Smooth muscle cell (in vitro differentiated cells): ENCODE measurements around the gene S100A5. TPM values are rescaled to one million over a fixed set of nuclear protein-coding genes. Genes with fewer than 3 reads are reported as not detected.

Source experiments
- DNase-seq: peaks from one replicate; lab custom pipeline; 2025; ENCODE audit not compliant: unreplicated experiment; lab: John Stamatoyannopoulos, UW
- H2AFZ ChIP-seq: fragments of 200-600 bp; sonication (generic); 2 replicates; pipeline ENCODE4 v1.6.0; 2016; ENCODE audit warnings: antibody characterized with exemption, low read depth, mild to moderate bottlenecking
- H3F3A ChIP-seq: fragments of 200-600 bp; sonication (generic); 2 replicates; pipeline ENCODE4 v1.6.0; 2017; ENCODE audit warnings: antibody characterized with exemption, low read depth
- H3K27ac ChIP-seq: fragments of 200-600 bp; sonication (generic); 2 replicates; pipeline ENCODE4 v1.5.1; 2016; ENCODE audit warnings: low read depth, mild to moderate bottlenecking
- H3K27me3 ChIP-seq: fragments of 200-600 bp; sonication (generic); 2 replicates; pipeline ENCODE4 v1.6.1; 2016; ENCODE audit warnings: low read depth, mild to moderate bottlenecking
- H3K36me3 ChIP-seq: fragments of 200-600 bp; sonication (generic); 2 replicates; pipeline ENCODE4 v1.5.1; 2016; ENCODE audit warnings: low read depth
- H3K4me1 ChIP-seq: fragments of 200-600 bp; sonication (generic); 2 replicates; pipeline ENCODE4 v1.5.1; 2016; ENCODE audit warnings: low read depth
- H3K4me2 ChIP-seq: fragments of 200-600 bp; sonication (generic); 2 replicates; pipeline ENCODE4 v1.6.0; 2016; ENCODE audit warnings: mild to moderate bottlenecking
- H3K4me3 ChIP-seq: fragments of 200-600 bp; sonication (generic); 2 replicates; pipeline ENCODE4 v1.5.1; 2016; ENCODE audit warnings: mild to moderate bottlenecking
- H3K79me2 ChIP-seq: fragments of 200-600 bp; sonication (generic); 2 replicates; pipeline ENCODE4 v1.6.0; 2016; ENCODE audit warnings: low read depth, mild to moderate bottlenecking
- H3K9ac ChIP-seq: fragments of 200-600 bp; sonication (generic); 2 replicates; pipeline ENCODE4 v1.6.0; 2016; ENCODE audit warnings: low read depth
- H3K9me3 ChIP-seq: fragments of 200-600 bp; sonication (generic); replicated peaks from 2 replicates; pipeline ENCODE4 v1.5.1; 2016; ENCODE audit warnings: low read depth
- H4K20me1 ChIP-seq: fragments of 200-600 bp; sonication (generic); 2 replicates; pipeline ENCODE4 v1.6.0; 2016; ENCODE audit warnings: low read depth
- WGBS: methylation state at CpG from one replicate; pipeline ENCODE4 v1.1.7; 2016; ENCODE audit warnings: low lambda C conversion rate; 5-methylcytosine and 5-hydroxymethylcytosine counted together
- polyA plus RNA-seq: library from polyadenylated mRNA; unstranded; fragments of >200 nt; fragmentation: Nextera tagmentation; extraction: Ambion mirVana; gene quantifications from 2 replicates; pipeline ENCODE4 v1.2.1, GENCODE V29; 2016
- total RNA-seq: library from RNA; depleted of rRNA; stranded (reverse); fragments of >200 nt; gene quantifications from 2 replicates; pipeline ENCODE4 v1.2.3, GENCODE V29; 2014
- TF ChIP-seq, protein P1 (sequence below): fragments of 200-600 bp; sonication (generic); IDR thresholded peaks from 2 replicates; pipeline ENCODE4 v1.5.1; 2017; ENCODE audit warnings: borderline replicate concordance, mild to moderate bottlenecking, antibody characterized with exemption; ENCODE audit not compliant: insufficient read depth, poor library complexity, severe bottlenecking

Gene S100A5
- total and polyA plus RNA-seq, 2 experiments from 2014 or later = 1.6 to 6.2 TPM

GRCh38 chr1:153549741-153550397 is 9.1 kb upstream of the S100A5 start:
- H3K9ac ChIP-seq = no peak overlapping the region
- H3K4me3 ChIP-seq = no peak overlapping the region
- peak overlapping the region; percentile 88 for H3K27ac ChIP-seq
- no peaks in the 10 kb centered on the region for H3K36me3 ChIP-seq
- DNase-seq = no peak
- TF ChIP-seq, protein P1, sequence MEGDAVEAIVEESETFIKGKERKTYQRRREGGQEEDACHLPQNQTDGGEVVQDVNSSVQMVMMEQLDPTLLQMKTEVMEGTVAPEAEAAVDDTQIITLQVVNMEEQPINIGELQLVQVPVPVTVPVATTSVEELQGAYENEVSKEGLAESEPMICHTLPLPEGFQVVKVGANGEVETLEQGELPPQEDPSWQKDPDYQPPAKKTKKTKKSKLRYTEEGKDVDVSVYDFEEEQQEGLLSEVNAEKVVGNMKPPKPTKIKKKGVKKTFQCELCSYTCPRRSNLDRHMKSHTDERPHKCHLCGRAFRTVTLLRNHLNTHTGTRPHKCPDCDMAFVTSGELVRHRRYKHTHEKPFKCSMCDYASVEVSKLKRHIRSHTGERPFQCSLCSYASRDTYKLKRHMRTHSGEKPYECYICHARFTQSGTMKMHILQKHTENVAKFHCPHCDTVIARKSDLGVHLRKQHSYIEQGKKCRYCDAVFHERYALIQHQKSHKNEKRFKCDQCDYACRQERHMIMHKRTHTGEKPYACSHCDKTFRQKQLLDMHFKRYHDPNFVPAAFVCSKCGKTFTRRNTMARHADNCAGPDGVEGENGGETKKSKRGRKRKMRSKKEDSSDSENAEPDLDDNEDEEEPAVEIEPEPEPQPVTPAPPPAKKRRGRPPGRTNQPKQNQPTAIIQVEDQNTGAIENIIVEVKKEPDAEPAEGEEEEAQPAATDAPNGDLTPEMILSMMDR = no peak
- no peaks in the 10 kb centered on the region for H3K27me3 ChIP-seq
- no peaks in the 10 kb centered on the region for H3K9me3 ChIP-seq
- no peaks in the 10 kb centered on the region for H4K20me1 ChIP-seq
- WGBS = 85% methylated on average over 6 of the region's 6 CpGs
- no peak overlapping the region for H2AFZ ChIP-seq
- H3K4me1 ChIP-seq = peaks cover 35% of the 10 kb centered on the region
- peak overlapping the region; percentile 11 for H3K4me2 ChIP-seq
- no peaks in the 10 kb centered on the region for H3K79me2 ChIP-seq
- no peaks in the 10 kb centered on the region for H3F3A ChIP-seq

- H3K79me2 ChIP-seq = no peaks in the 10 kb centered on the region
- no peaks in the 10 kb centered on the region for H3K9me3 ChIP-seq
- peaks cover 2% of the 10 kb centered on the region for H3F3A ChIP-seq
- no peaks in the 10 kb centered on the region for H3K36me3 ChIP-seq
- H3K27me3 ChIP-seq = no peaks in the 10 kb centered on the region
- H3K4me3 ChIP-seq = no peak within 1 kb of the TSS
- no peaks in the 10 kb centered on the region for H4K20me1 ChIP-seq
- TF ChIP-seq, protein P1 = peak; percentile 28
- H3K4me2 ChIP-seq = peak within 1 kb of the TSS; percentile 68
- peak within 1 kb of the TSS; percentile 27 for H3K9ac ChIP-seq
- peak within 1 kb of the TSS; percentile 29 for H2AFZ ChIP-seq
- H3K4me1 ChIP-seq = peaks cover 44% of the 10 kb centered on the region
- peak within 1 kb of the TSS; percentile 88 for H3K27ac ChIP-seq
- peak; percentile 36 for DNase-seq
- WGBS = 43% methylated on average over 14 of the region's 14 CpGs
Observed at GRCh38 chr1:153548722-153549688, 8.3 kb upstream of the S100A5 start, which contains the start of gene S100A3. TSS of gene S100A3 (minus strand) at chr1:153549258. CDS start at chr1:153548485, 773 bp downstream.

DNA sequence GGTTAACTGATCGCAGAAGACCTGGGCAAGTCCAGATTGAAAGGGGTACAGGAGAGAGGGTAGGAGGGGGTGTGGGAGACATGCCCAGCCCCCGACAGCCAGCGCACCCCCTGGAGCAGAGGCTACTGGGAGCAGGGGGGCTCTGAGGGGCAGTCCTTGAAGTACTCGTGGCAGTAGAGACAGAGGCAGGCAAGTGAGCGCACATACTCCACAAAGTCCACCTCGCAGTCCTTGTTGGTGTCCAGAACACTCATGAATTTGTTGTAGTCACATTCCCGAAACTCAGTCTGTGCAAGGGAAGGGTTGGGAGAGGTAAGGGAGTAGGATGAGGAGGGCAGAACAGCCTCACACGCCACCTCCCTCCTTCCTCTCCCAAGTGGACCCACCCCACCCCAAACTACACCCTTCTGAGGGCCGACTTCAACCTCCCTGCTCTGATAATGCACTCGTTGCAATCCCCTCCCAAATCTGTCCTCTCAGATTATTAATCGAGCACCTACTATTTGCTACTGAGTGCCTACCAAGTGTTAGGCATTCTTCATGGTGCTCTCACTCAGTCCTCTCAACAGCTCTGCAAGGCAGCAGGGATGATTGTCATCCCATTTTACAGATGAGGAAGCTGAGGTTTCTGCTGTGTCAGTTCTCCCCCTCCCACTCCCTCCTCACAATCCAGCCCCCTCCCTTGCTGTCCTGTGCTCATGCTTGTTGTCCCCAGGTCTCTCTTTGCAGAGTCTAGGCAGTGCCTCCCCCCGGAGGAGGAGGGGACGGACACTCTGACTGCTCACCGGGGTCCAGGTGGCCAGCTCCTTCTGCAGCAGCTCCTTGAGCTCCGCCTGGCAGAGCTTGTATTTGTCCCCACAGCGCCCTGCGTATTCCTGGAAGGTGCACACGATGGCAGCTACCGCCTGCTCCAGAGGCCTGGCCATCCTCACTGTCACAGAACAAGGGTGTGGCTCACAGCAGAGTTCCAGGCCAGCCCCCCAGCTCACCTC is 7.1 kb upstream of the S100A5 start:
- peak overlapping the region; percentile 27 for H3K9ac ChIP-seq
- H3F3A ChIP-seq = peaks cover 8% of the 10 kb centered on the region
- peak overlapping the region; percentile 84 for H3K4me2 ChIP-seq
- TF ChIP-seq, protein P1 = no peak
- no peaks in the 10 kb centered on the region for H3K36me3 ChIP-seq
- peak overlapping the region; percentile 93 for H3K27ac ChIP-seq
- no peak overlapping the region for H2AFZ ChIP-seq
- WGBS = 81% methylated on average over 18 of the region's 19 CpGs
- DNase-seq = no peak
- no peaks in the 10 kb centered on the region for H3K79me2 ChIP-seq
- H3K4me1 ChIP-seq = peaks cover 46% of the 10 kb centered on the region
- no peak overlapping the region for H3K4me3 ChIP-seq
- no peaks in the 10 kb centered on the region for H4K20me1 ChIP-seq
- no peaks in the 10 kb centered on the region for H3K9me3 ChIP-seq
- no peaks in the 10 kb centered on the region for H3K27me3 ChIP-seq
